GM19193 (cell line): Measurements from ENCODE around the gene SPESP1.

ENCODE experiments used
- POLR2A ChIP-seq: IDR thresholded peaks from 4 replicates; pipeline ENCODE4 v1.6.1; 2011; ENCODE audit not compliant: insufficient read depth, insufficient read length; ENCODE audit errors: extremely low read depth

Gene SPESP1

DNA sequence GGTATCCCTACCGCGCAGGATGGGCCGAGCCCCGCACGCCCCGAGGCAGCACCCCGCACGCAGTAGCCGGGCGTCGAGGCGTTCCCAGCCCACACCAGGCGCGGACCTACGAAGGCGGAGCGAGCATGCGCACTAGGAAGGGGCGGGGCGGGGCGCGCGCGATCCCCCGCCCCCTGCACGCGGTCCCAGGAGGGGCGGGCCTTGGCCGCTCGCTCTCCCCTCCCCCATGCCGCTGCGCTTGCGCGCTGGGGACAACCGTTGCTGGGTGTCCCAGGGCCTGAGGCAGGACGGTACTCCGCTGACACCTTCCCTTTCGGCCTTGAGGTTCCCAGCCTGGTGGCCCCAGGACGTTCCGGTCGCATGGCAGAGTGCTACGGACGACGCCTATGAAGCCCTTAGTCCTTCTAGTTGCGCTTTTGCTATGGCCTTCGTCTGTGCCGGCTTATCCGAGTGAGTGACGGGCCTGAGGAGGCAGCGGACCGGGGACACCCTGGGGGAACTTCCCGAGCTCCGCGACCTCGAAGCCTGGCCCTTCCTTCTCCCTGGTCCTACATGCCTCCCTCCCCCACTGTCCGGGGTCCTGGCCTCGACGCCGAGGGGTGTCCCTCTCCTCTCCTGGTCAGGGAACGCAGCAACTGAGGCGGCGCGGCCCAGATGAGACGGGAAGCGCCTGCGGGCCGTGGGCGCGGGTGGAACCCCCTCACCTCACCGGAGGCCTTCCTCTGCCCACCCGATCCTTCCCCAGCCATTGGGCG, at the start of gene SPESP1:
SPESP1 (plus strand) TSS at position 258 of the 755 bp plus-strand sequence; CDS start at position 387, 129 bp downstream.
- no peak for TF ChIP-seq POLR2A

DNA sequence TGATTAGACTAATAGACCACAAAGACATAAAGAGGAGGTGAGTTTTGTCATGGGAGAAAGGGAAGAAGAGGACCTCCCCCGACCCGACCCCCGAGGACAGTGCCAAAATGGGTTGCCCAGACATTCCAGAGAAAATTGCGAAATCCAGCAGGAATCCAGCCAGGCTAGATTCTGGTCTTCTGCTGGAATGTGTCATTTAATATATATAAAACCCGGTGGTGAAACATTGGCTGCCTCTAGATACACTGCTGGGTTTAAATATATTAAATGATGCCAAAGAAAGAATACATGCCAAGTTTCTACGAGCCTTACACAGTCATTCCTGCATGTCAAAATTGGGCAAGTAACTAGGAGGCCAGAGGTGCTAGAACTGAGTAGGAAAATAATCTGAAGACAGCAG, 45.3 kb upstream of the SPESP1 start:
- no peak for TF ChIP-seq POLR2A

DNA sequence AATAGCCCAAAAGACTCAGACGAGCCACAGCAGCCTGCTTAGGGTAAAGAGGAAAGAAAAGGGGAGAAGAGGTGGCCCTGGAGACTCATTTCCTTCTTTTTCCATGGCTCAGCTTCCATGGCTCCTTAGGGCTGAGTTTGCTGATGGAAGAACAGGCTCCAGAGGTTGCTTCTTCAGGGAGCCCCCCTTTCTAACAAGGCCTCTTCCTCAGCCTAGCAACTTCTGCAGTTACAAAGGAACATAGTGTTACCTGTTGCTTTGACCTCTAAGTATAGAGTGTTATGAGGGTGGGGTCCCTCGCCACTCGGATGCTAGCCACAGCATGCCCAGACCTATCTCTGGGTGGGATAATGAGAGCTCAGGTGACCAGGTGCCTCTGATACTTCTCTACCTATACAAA, 43.2 kb upstream of the SPESP1 start:
- no peak for TF ChIP-seq POLR2A

DNA sequence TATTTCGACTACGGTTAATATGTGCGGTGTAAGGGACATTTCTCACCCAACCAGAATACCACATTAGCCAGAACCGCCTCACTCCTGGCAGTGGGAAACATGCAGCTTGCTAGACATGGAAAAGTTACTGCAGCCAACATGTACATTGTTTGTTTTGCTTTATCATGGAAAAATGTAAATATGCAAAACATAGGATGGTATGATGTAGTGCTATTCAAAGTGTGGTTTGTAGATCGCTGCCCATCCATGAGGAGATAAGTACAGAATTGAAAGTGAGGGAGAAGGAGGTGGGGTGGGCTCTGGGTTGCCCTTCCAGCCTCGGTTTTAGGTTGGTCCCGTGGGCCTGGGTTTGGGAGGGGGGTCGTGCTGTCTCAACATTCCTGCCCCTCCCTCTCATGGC, 42.5 kb upstream of the SPESP1 start:
- TF ChIP-seq POLR2A, result no peak

- no peak for TF ChIP-seq POLR2A
Observed at GRCh38 chr15:68888419-68888818, 41.9 kb upstream of the SPESP1 start.

DNA sequence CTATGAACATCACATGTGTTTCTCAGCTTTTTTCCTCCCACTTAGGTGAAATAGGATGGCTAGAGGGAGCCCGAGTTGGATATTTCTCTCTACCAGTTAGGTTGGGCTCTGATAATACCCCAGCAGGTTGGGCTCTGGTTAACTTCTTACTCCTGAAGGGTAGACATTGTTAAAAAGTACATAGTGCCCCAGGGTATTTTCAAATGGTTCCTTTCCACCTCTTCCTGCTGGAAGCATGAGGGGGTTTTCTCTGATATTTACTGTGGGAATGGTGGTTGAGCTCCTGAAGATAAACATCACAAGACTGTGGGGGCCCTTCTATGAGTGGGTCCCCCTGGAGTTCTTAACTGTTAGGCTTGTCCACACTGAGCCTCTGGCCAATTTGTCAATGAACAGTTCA, 36.1 kb upstream of the SPESP1 start:
- TF ChIP-seq POLR2A, result no peak

DNA sequence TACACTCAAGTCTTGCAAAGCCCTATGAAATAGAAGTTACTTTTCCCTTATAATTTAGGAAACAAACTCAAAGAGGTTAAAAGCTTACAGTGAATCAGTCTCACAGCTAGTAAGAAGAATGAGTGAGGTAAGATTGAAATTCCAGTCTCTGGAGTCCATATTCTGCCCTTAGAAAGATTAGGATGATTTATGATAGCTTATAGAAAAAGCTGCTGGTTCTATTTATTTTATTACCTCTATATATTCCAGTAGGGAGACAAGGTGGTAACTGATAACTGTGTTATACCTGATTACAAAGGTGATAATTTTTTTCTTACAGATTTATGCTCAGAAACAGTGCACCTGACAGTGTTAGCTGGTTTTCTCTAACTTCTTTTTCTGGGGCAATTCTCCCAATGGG, 34.1 kb upstream of the SPESP1 start:
- TF ChIP-seq POLR2A, result no peak

DNA sequence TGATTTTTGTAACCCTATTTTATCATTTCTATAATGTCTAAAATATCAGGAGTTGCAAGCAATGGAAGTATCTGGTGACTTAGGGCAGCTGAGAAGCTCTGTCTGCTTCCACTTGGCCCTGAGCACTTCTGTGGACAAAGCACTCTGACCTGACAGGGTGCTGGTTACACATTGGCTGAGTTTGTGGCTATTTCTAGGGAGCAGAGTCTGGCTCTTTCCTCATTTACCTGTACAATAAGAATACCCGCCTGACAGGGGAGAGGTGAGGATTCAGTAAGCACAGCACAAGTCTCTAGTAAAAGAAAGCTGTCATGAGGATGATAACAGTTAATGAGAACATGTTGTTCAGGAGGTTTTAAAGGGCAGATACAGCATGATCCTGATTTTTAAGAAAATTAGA, 33.3 kb upstream of the SPESP1 start:
- TF ChIP-seq POLR2A, result no peak

- no peak for TF ChIP-seq POLR2A
Observed at GRCh38 chr15:68900027-68900426, 30.3 kb upstream of the SPESP1 start.

DNA sequence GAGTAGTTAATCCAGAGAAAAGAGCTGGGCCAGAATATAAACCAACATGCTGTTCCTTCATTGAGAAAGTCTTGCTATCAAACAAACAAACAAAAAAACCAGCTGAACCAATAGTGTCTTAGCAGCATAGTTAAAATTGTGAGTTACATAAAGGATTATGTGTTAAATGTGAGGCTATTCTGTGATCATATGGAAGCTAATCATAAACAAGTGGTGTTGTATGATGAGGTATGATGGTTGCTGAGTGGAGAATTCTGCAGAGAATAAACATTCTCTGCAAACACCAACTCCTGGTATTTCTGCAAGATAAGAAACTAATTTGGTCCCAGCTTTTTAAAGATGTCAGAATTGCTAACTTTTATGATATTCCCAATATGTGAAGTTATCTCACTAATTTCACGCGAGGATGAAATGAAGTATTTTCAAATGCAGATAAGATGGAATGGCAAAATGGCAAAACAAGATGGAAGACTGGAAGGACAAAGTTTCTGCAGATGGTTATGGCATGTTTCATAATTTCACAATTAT, 22.9 kb upstream of the SPESP1 start:
- TF ChIP-seq POLR2A, result no peak

DNA sequence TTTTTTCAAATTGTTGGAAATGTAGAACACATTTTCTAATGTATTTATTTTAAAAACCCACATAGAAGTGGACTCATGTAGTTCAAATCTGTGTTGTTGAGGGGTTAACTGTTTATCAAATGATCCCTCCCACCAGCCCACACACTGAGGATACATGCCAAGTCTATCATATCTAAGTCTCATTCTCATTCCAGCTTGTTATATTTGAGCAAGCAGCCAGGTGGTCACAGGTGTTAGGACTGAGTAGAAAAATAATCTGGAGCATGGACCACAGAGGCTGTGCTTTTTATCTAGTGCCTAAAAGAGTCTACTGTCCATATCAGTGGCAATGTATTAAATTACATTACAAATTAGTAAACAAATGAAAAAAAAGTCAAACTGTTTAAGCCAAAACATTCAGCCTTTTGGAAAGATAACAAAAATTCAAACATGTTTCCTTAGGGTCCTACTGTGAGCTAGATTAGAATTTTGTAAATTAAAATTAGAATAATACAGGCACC, 20.7 kb upstream of the SPESP1 start:
- TF ChIP-seq POLR2A, result no peak

GRCh38 chr15:68910341-68910740, 20.0 kb upstream of the SPESP1 start:
- no peak for TF ChIP-seq POLR2A

DNA sequence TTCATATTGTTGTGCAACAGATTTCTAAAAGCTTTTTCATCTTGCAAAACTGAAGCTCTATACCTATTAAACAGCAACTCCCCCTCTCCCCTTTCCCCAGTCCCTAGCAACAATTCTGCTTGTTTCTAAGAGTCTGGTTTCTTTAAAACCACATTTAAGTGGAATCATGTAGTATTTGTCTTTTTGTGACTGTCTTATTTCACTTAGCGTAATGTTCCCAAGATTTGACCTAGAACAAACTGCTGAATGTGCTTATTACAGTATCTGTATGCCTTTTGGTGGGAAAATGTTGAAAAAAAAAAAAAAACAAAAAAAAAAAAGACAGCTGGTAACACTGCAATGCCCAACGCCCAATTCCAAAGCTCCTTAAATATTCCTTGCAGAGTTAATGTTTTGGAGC, 19.5 kb upstream of the SPESP1 start:
- no peak for TF ChIP-seq POLR2A

GRCh38 chr15:68921926-68922325, 8.4 kb upstream of the SPESP1 start:
- no peak for TF ChIP-seq POLR2A

DNA sequence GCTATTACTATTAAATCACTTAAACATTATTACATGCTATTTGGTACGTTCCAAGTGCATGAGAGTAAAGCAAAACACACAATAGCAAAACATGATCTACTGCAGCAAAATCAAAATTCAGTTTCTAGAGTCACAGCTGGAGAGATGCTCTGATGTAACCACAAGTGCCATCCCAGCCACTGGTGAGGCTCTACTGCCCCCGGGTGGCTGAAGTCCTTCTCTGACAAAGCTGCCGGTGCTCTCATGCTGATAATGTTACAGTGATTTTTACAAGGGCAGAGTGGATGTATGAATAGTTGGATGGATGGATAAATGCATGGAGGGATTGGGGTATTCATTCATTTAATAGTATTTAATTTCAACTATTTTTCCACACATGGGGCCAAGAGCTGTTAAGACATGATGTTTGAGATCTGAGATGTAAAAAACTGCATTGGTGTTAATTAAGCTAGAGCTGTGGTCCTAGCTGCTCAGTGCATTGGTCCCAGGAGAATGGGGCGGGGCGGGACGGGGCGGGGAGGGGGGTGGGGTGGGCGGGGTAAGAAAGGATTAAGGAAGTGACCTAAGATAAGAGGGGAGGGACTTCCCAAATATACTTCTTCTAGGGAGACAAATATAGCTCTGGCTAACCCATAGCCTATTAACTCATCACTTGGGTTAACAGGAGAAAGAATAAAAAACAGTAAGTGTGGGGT, 5.3 kb upstream of the SPESP1 start:
- no peak for TF ChIP-seq POLR2A

GRCh38 chr15:68933001-68933400, 2.7 kb downstream of the SPESP1 start:
- TF ChIP-seq POLR2A, result no peak
